ENCODE measurements around the gene DGKH. TPM values are rescaled to one million over a fixed set of nuclear protein-coding genes. Genes with fewer than 3 reads are reported as not detected.

DGKH gene
- total and polyA plus RNA-seq, 2 of the 13 experiments (the other 11 are each of a cell fraction or from before 2014, with no cell fraction given) = 0.01 to 0.13 TPM

DNA sequence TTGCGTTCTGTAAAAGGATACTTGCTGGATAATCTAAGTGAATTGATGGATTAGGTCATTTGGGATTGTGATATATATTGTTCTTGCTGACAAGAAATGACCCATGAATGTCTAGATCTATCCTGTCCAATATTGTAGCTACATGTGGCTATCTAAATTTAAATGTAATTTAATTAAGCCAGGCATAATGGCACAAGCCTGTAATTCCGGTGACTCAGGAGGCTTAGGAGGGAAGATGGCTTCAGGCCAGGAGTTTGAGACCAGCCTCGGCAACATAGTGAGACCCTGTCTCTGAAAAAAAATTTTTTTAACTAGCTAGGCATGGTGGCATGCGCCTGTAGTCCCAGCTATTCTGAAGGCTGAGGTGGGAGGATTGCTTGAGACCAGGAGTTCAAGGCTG, 184.2 kb downstream of the DGKH start (continued):
- TF ChIP-seq, protein P1, sequence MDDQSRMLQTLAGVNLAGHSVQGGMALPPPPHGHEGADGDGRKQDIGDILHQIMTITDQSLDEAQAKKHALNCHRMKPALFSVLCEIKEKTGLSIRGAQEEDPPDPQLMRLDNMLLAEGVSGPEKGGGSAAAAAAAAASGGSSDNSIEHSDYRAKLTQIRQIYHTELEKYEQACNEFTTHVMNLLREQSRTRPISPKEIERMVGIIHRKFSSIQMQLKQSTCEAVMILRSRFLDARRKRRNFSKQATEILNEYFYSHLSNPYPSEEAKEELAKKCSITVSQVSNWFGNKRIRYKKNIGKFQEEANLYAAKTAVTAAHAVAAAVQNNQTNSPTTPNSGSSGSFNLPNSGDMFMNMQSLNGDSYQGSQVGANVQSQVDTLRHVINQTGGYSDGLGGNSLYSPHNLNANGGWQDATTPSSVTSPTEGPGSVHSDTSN (CRISPR knock-in tag; IDR thresholded peaks at IDR 0.05; ENCODE audit: borderline replicate concordance) = no peak

DNA sequence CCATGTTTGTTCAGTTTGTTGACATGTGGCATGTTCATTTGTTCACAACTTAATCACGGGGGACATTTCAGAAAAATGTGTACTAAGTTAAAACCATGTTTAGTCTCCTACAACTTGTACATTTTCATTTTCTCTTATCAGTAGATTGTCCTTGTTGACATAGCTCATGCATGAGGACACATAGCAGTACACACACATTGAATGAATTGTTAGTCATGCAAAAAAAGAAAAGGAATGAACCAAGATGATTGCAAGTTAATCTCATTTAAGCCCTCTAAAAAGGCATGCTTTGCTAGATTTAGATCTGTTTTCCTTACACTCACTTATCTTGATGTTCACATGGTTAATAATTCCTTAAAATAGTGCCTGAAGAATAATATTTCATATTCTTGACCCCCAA, 185.3 kb downstream of the DGKH start:
- no TSS peak for BruUV-seq (replicated peaks)
- no peak for FAIRE-seq
- POLR2A ChIA-PET = no interaction called here

DNA sequence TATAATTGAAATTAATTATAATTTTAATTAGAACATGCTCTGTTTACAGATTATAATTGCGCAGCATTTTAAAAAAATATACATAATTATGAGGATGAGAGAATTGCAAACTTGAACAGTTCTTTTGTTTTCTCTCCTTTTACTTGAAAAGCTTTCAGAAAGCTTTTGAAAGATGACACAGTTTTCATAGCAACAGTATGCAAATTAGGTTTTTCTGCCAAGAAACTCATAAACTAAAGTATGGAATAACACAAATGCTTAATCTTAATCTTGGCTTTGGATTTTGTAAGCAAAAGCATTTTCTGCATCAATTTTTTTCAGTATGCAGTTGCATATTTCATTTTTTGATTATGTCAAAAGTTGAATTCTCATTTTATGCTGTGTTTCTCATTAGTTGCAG, 190.7 kb downstream of the DGKH start:
- H3K4me1 ChIP-seq (ENCODE audit: insufficient read depth, low read length) = peaks cover 9% of the 10 kb centered on the region
- intact Hi-C loops (cut with micrococcal nuclease; ENCODE audit: unreplicated experiment) = no loop called here
- H3K9ac ChIP-seq (ENCODE audit: insufficient read depth, low read depth, low read length) = no peak overlapping the region
- no peak for FAIRE-seq
- H3K9me3 ChIP-seq (ENCODE audit: low read length) = no peaks in the 10 kb centered on the region
- POLR2A ChIA-PET = no interaction called here
- no TSS peak for BruUV-seq (replicated peaks)
- no peak for ATAC-seq
- CTCF ChIA-PET (ENCODE audit: low intra/inter-chr PET ratio, low total read pairs) = no interaction called here
- H3K36me3 ChIP-seq (replicated peaks in 1 of 2; ENCODE audit: control insufficient read depth in 1 of 2, insufficient read depth in 2 of 2, low read length in 2 of 2) = no peaks in the 10 kb centered on the region
- H3K27ac ChIP-seq (ENCODE audit: extremely low read length, insufficient read depth, low read length) = no peak overlapping the region
- DNase-seq (ENCODE audit: low spot score) = no peak
- no peak overlapping the region for H3K4me3 ChIP-seq (replicated peaks in 1 of 3; ENCODE audit: insufficient read depth in 1 of 3, low read depth in 2 of 3, low read length in 3 of 3)
- H4K20me1 ChIP-seq (ENCODE audit: insufficient read depth, low read length) = no peaks in the 10 kb centered on the region
- H3K4me2 ChIP-seq (ENCODE audit: low read depth, low read length) = no peak overlapping the region
- no peak overlapping the region for H2AFZ ChIP-seq (ENCODE audit: low read length)
- no peaks in the 10 kb centered on the region for H3K79me2 ChIP-seq (ENCODE audit: insufficient read depth, low read length)
- in situ Hi-C loops (cut with HindIII; ENCODE audit: extremely low pct_ligation_motif_present, low pct_unique_long_range_greater_than_20kb) = no loop called here
- no peaks in the 10 kb centered on the region; a peak in 1 of 5 replicates for H3K27me3 ChIP-seq (ENCODE audit: control insufficient read depth in 1 of 2, insufficient read depth in 2 of 2, low read length in 2 of 2)
- 81% methylated on average over 1 of the region's 1 CpG for WGBS (ENCODE audit: low lambda C conversion rate)
- no peak for TF ChIP-seq HNRNPLL (IDR thresholded peaks at IDR 0.05; ENCODE audit: low read depth, low read length, poor library complexity, severe bottlenecking)
- TF ChIP-seq LCORL (IDR thresholded peaks at IDR 0.05) = no peak
- TF ChIP-seq LCORL (CRISPR knock-in tag; IDR thresholded peaks at IDR 0.05) = no peak
- TF ChIP-seq DR1 (CRISPR knock-in tag; IDR thresholded peaks at IDR 0.05) = no peak
- no peak for TF ChIP-seq MED1 (CRISPR knock-in tag; IDR thresholded peaks at IDR 0.05)
- TF ChIP-seq, protein P2, sequence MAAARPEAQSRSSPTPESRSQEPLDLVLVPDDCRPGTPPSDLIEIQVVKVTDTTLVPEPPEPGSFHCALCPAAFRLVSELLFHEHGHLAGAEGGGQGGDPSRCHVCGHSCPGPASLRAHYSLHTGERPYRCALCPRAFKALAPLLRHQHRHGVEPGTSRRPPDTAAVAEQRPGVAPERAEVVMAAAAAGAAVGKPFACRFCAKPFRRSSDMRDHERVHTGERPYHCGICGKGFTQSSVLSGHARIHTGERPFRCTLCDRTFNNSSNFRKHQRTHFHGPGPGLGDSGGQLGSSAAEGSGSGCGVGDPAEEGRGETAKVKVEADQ (CRISPR knock-in tag; IDR thresholded peaks at IDR 0.05; ENCODE audit: borderline replicate concordance) = no peak
- no peak for TF ChIP-seq SMYD3 (CRISPR knock-in tag; IDR thresholded peaks at IDR 0.05)
- TF ChIP-seq SETDB1 (CRISPR knock-in tag; IDR thresholded peaks at IDR 0.05; ENCODE audit: borderline replicate concordance) = no peak
- no peak for TF ChIP-seq SOX6 (IDR thresholded peaks at IDR 0.05)
- no peak for TF ChIP-seq SOX6 (CRISPR knock-in tag; IDR thresholded peaks at IDR 0.05)
- no peak for TF ChIP-seq PAF1 (CRISPR knock-in tag; IDR thresholded peaks at IDR 0.05)
- TF ChIP-seq, protein P3, sequence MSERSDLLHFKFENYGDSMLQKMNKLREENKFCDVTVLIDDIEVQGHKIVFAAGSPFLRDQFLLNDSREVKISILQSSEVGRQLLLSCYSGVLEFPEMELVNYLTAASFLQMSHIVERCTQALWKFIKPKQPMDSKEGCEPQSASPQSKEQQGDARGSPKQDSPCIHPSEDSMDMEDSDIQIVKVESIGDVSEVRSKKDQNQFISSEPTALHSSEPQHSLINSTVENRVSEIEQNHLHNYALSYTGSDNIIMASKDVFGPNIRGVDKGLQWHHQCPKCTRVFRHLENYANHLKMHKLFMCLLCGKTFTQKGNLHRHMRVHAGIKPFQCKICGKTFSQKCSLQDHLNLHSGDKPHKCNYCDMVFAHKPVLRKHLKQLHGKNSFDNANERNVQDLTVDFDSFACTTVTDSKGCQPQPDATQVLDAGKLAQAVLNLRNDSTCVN (CRISPR knock-in tag; IDR thresholded peaks at IDR 0.05; ENCODE audit: borderline replicate concordance) = no peak

More for the DNA sequence above, 185.3 kb downstream of the DGKH start:
- intact Hi-C loops (cut with micrococcal nuclease; ENCODE audit: unreplicated experiment) (no loop called here), in situ Hi-C loops (cut with HindIII; ENCODE audit: extremely low pct_ligation_motif_present, low pct_unique_long_range_greater_than_20kb) (no loop called here)
- Histone ChIP-seq H3K79me2 (ENCODE audit: insufficient read depth, low read length) (no peaks in the 10 kb centered on the region), H4K20me1 (ENCODE audit: insufficient read depth, low read length) (no peaks in the 10 kb centered on the region), H3K4me3 (replicated peaks in 1 of 3; ENCODE audit: insufficient read depth in 1 of 3, low read depth in 2 of 3, low read length in 3 of 3) (no peak overlapping the region), H2AFZ (ENCODE audit: low read length) (no peak overlapping the region), H3K9me3 (ENCODE audit: low read length) (no peaks in the 10 kb centered on the region), H3K27me3 (ENCODE audit: control insufficient read depth in 1 of 2, insufficient read depth in 2 of 2, low read length in 2 of 2) (no peaks in the 10 kb centered on the region; a peak in 1 of 5 replicates), H3K36me3 (replicated peaks in 1 of 2; ENCODE audit: control insufficient read depth in 1 of 2, insufficient read depth in 2 of 2, low read length in 2 of 2) (no peaks in the 10 kb centered on the region), H3K9ac (ENCODE audit: insufficient read depth, low read depth, low read length) (no peak overlapping the region), H3K4me2 (ENCODE audit: low read depth, low read length) (no peak overlapping the region), H3K4me1 (ENCODE audit: insufficient read depth, low read length) (0 out of 2 replicates have a peak, but pooled peaks cover 8% of the 10 kb centered on the region), H3K27ac (ENCODE audit: extremely low read length, insufficient read depth, low read length) (no peak overlapping the region)
- CTCF ChIA-PET (ENCODE audit: low intra/inter-chr PET ratio, low total read pairs) = no interaction called here
- TF ChIP-seq KDM6A (CRISPR knock-in tag; IDR thresholded peaks at IDR 0.05; ENCODE audit: low read depth) (no peak), SNAI1 (CRISPR knock-in tag; IDR thresholded peaks at IDR 0.05; ENCODE audit: borderline replicate concordance) (no peak), CHCHD3 (CRISPR knock-in tag; IDR thresholded peaks at IDR 0.05) (no peak)
- TF ChIP-seq, protein P4, sequence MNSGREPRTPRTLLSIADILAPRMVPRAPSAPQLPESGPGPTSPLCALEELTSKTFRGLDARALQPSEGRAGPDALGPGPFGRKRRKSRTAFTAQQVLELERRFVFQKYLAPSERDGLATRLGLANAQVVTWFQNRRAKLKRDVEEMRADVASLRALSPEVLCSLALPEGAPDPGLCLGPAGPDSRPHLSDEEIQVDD (CRISPR knock-in tag; IDR thresholded peaks at IDR 0.05; ENCODE audit: borderline replicate concordance) = no peak
- ATAC-seq = no peak
- DNase-seq (ENCODE audit: low spot score) = peak; percentile 3
- 4% methylated on average over 1 of the region's 1 CpG for WGBS (ENCODE audit: low lambda C conversion rate)
